ENCODE data around the gene KIAA0513.
"Not testable (repeated sequence)": the region's sequence is repeated elsewhere in the genome, so short reads cannot be mapped to it uniquely, and the experiment has no call there.

Gene KIAA0513

GRCh38 chr16:85123441-85123840 is 95.8 kb downstream of the KIAA0513 start:
- DNase-seq, result not testable (repeated sequence)

GRCh38 chr16:85123891-85124635 is 96.5 kb downstream of the KIAA0513 start:
- DNase-seq, result no peak

GRCh38 chr16:85124636-85125346 is 97.2 kb downstream of the KIAA0513 start:
- DNase-seq, result no peak

GRCh38 chr16:85125570-85126393 is 98.2 kb downstream of the KIAA0513 start:
- no peak for DNase-seq

- DNase-seq, result no peak
Measured at GRCh38 chr16:85126394-85126704, 98.8 kb downstream of the KIAA0513 start.

GRCh38 chr16:85126705-85127378 is 99.2 kb downstream of the KIAA0513 start:
- no peak for DNase-seq

- DNase-seq, result no peak
Measured at GRCh38 chr16:85127379-85127723, 99.8 kb downstream of the KIAA0513 start.

GRCh38 chr16:85128079-85128837 is 100.7 kb downstream of the KIAA0513 start:
- DNase-seq, result no peak

- DNase-seq, result no peak
Measured at GRCh38 chr16:85129876-85130704, 102.5 kb downstream of the KIAA0513 start.

- no peak for DNase-seq
Measured at GRCh38 chr16:85130705-85131028, 103.1 kb downstream of the KIAA0513 start.

GRCh38 chr16:85132456-85133289 is 105.1 kb downstream of the KIAA0513 start:
- DNase-seq, result no peak

- no peak for DNase-seq
Measured at GRCh38 chr16:85133290-85133599, 105.7 kb downstream of the KIAA0513 start.

- no peak for DNase-seq
Measured at GRCh38 chr16:85134076-85134788, 106.6 kb downstream of the KIAA0513 start.

- no peak for DNase-seq
Measured at GRCh38 chr16:85134789-85135142, 107.2 kb downstream of the KIAA0513 start.

- peak in 1 of 2 donors; percentile 45 for DNase-seq
Measured at GRCh38 chr16:85136213-85136701, 108.7 kb downstream of the KIAA0513 start.

GRCh38 chr16:85136702-85137322 is 109.2 kb downstream of the KIAA0513 start:
- peak in 1 of 2 donors; percentile 45 for DNase-seq

- peak in 1 of 2 donors; percentile 17 for DNase-seq
Measured at GRCh38 chr16:85137323-85138072, 109.9 kb downstream of the KIAA0513 start.

- no peak for DNase-seq
Measured at GRCh38 chr16:85138073-85138824, 110.7 kb downstream of the KIAA0513 start.

All from CD4-positive, alpha-beta T cell treated with Interleukin-1 beta for 1 hour (primary cell).